HG02973 (cell line): ENCODE results near the gene SH3GL1.

Source experiments
- ATAC-seq: cut with Tn5 transposase; IDR thresholded peaks from one replicate; pipeline ENCODE4 v1.9.1; 2021; ENCODE audit warnings: moderate library complexity; ENCODE audit not compliant: unreplicated experiment

Gene SH3GL1

GRCh38 chr19:4432918-4433506 lies 32.7 kb upstream of the SH3GL1 start:
- no peak for ATAC-seq

DNA sequence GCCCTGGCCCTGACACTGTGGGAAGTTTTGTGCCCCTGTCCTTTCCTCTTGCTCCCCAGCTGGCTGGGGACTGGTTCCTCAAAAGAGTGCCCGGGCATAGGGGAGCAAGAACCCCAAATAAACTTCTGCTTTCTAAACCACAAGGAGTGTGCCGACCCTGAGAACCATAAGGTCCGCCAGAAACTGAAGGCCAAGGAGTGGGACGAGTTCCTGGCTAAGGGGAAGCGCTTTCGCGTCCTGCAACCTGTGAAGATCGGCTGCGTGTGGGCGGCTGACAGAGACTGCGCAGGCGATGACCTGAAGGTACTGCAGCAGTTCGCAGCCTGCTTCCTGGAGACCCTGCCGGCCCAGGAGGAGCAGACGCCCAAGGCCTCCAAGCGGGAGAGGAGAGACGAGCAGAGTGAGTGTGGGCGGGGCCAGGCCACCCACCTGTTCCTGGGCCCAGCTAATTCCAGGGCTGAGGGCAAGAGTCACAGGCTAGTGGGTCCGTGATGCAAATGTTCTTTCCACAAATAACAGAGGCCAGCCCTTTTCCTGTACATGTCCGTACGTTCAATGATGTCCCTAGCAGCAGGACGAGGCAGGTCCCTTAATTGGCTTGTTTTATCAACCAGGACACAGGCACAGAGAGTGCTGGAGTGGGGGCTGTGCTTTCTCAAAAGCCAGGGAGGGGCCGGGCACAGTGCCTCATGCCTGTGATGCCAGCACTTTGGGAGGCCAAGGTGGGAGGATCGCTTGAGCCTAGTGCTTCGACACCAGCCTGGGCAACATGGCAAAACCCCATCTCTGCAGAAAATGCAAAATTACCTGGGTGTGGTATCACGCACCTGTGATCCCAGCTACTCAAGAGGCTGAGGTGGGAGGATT lies 31.7 kb upstream of the SH3GL1 start:
- ATAC-seq = no peak

DNA sequence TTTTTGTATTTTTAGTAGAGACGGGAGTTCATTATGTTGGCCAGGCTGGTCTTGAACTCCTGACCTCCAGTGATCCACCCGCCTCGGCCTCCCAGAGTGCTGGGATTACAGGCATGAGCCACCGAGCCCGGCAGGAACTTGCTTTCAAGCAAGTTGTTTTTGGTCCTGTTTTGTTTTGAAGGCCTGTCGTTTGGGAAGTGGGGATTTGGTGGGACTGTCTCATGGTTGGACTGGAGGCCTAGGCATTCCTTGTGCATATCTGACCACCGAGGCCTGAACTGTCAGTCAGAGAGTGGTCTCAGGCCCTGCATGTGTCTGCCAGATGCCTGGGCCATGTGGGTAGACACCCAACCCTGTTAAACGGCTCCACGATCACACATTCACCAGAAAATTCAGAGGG lies 30.9 kb upstream of the SH3GL1 start:
- no peak for ATAC-seq

GRCh38 chr19:4430760-4431159 lies 30.4 kb upstream of the SH3GL1 start:
- ATAC-seq = no peak

GRCh38 chr19:4429771-4430171 lies 29.4 kb upstream of the SH3GL1 start:
- no peak for ATAC-seq

- ATAC-seq = no peak
These were observed 28.9 kb upstream of the SH3GL1 start for GRCh38 chr19:4429256-4429655.

DNA sequence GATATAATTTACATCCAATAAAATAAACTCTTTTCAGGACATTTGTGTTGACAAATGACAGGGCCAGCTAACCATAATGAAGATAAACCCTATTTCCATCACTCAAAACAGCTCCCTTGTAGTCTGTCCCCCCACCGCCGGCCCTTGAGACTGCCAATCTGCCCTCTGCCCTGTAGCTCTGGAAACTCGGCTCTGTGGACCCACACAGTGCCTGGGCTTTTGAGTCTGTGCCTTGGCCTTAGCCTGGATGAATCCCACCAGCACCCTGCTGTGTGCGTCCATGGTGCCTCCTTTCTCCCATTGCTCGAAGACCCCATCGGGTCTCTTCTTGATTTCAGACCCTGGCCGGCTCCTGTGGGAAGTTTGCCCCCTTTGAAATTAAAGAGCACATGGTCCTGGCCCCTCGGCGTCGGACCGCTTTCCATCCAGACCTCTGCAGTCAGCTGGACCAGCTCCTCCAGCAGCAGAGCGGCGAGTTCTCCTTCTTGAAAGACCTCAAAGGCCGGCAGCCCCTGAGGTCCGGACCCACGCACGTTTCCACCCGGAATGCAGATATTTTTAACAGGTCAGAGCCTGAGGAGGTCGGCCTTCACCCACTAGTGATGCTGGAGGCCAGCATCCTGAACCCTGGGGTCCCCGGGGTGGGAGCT lies 28.1 kb upstream of the SH3GL1 start:
- no peak for ATAC-seq

DNA sequence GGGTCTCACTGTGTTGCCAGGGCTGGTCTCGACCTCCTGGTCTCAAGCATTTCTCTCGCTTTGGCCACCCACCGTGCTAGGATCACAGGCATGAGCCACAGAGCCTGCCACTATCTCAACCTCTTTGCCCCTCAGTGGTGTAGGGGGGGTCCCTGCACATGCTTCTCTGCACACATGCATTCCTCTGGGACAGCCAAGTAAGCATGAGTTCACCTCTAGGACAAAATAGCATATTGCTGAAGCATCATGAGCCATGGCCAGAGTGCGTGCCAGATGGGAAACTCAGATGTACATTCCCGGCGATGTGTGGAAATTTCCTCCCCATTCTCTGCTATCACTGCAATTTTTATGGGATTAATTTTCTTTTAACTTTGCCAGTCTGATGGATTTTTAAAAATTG lies 25.2 kb upstream of the SH3GL1 start:
- ATAC-seq = no peak

DNA sequence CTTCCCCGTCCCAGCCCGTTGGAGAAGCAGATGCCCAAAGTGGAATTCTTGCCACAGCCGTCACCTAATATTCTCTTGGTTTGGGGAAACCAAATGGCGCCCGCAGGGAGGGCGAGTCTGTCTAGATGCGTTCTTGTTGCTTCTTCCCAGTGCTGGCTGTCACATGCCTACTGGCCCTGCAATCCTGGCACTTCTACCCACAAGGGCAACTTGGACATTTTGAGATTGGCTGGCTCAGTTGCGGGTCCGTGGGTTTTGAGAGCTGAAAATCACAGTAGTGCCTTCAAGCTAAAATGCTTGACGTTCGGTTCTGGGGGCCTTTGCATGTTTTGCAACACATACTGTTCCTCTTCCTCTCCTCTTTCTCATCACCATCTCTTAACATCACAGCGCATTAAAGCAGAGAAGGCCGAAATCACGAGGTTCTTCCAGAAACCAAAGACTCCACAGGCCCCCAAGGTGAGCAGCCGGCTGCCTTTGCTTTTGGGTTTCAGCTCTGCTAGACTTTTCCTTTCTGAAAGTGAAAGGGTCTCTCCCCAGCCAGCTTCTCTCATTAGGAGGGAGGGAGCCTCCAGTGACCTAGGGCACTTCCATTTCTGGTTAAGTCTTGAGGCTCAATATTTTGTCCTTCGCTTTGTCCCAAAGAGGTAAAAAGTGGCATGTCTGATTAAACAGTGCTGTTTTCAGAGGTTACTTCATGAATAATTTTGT lies 23.2 kb upstream of the SH3GL1 start:
- no peak for ATAC-seq

GRCh38 chr19:4416268-4416667 lies 15.9 kb upstream of the SH3GL1 start:
- no peak for ATAC-seq

- no peak for ATAC-seq
These were observed 15.0 kb upstream of the SH3GL1 start for GRCh38 chr19:4415352-4415751.

DNA sequence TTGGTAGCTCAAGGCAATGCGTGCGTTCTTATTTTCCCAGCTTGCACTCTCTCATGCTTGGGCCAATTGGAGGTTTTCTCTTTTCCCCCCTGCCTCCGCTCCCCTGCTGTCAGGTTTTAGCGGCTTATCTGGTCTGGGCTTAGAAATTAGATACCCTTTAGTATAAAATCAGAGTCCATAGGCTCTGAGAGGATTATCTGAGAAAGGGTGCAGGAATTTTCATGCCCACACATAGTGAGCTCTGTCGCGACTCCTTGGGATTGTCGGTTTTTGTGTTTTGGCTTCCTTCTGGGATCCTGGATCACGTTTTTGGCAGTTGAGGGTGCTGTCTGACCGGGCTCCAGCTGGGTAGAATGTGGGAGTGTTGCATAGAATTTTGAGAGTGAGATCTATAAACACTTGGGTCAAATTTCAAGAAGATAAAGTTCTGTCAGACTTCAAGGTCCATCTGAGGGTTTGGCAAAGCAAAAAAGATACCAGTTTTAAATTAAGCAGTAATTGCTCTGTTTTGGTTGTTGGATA lies 14.5 kb upstream of the SH3GL1 start:
- ATAC-seq = no peak

GRCh38 chr19:4414144-4414799 lies 13.9 kb upstream of the SH3GL1 start:
- ATAC-seq = no peak

GRCh38 chr19:4413588-4413987 lies 13.2 kb upstream of the SH3GL1 start:
- ATAC-seq = no peak

GRCh38 chr19:4409123-4409933 lies 9.0 kb upstream of the SH3GL1 start:
- no peak for ATAC-seq

DNA sequence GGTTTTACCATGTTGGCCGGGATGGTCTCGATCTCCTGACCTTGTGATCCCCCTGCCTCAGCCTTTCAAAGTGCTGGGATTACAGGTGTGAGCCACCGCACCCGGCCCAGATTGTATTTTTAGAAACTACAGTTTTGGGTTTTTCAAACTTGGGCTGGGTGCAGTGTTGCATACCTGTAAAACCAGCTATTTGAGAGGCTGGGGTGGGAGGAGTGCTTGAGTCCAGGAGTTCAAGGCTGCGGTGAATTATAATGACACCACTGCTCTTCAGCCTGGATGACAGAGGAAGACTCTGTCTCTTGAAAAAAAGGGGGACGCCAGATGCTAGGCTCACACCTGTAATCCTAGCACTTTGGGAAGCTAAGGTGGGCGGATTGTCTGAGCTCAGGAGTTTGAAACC lies 6.3 kb upstream of the SH3GL1 start:
- ATAC-seq = no peak

- no peak for ATAC-seq
These were observed 5.6 kb upstream of the SH3GL1 start for GRCh38 chr19:4405977-4406376.

DNA sequence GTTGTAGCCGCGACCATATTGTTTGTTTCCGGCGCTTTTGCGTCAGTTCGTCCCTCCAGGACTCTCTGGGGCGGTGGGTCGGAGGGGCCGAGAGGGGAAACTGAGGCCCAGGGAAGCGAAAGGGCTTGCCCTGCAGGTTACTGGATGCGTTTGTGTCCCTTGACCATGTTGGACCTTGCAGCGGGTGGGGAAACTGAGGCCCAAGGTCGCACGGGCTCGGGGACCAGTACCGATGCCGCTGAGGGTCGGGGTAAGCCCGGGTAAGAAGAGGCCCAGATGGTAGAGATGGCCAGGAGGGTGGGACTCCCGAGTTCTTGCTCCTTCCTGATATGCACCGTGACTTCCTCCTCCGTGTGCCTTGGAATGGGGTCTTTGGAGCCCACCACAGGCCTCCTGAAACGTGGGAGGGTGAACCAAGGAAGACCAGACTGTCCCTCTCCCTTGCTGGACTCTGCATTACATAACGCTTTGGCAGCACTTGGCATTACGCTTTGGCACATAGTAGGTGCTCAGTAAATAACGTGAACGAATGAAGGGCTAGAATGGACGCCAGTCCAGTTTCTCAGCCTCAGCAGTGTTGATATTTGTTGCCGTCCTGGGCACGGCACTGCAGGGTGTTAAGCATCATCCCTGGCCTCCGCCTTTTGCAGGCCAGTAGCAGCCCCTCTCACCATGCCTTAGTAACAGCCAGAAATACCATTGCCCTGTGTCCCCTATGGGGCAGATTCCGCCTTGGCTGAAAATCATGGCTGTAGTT lies 2.8 kb upstream of the SH3GL1 start:
- ATAC-seq = no peak
